ENCODE measurements around the gene LDAH.

The LDAH gene

GRCh38 chr2:20652673-20653575, 170.0 kb downstream of the LDAH start:
- DNase-seq (ENCODE audit: low read depth in 2 of 2) = no peak

- DNase-seq (ENCODE audit: low read depth in 2 of 2) = no peak
These were observed 170.8 kb downstream of the LDAH start for GRCh38 chr2:20652141-20652540.

- DNase-seq (ENCODE audit: low read depth in 2 of 2) = no peak
These were observed 171.2 kb downstream of the LDAH start for GRCh38 chr2:20651731-20652099.

- DNase-seq (ENCODE audit: low read depth in 2 of 2) = peak; percentile 63 to 82
These were observed 171.8 kb downstream of the LDAH start, which contains the start of gene HS1BP3 for GRCh38 chr2:20650877-20651730. TSS of gene HS1BP3 (minus strand) at chr2:20651098. CDS start at chr2:20651063, 35 bp downstream.

GRCh38 chr2:20650393-20650876, 172.5 kb downstream of the LDAH start:
- DNase-seq (ENCODE audit: low read depth in 2 of 2) = no peak

- DNase-seq (ENCODE audit: low read depth in 2 of 2) = no peak
These were observed 172.9 kb downstream of the LDAH start for GRCh38 chr2:20649976-20650375.

GRCh38 chr2:20649576-20649975, 173.3 kb downstream of the LDAH start:
- no peak for DNase-seq (ENCODE audit: low read depth in 2 of 2)

- DNase-seq (ENCODE audit: low read depth in 2 of 2) = no peak
These were observed 174.1 kb downstream of the LDAH start for GRCh38 chr2:20648831-20649230.

GRCh38 chr2:20648206-20648605, 174.7 kb downstream of the LDAH start:
- DNase-seq (ENCODE audit: low read depth in 2 of 2) = no peak

- no peak for DNase-seq (ENCODE audit: low read depth in 2 of 2)
These were observed 175.2 kb downstream of the LDAH start for GRCh38 chr2:20647738-20648137.

GRCh38 chr2:20647211-20647610, 175.7 kb downstream of the LDAH start:
- DNase-seq (ENCODE audit: low read depth in 2 of 2) = no peak

- DNase-seq (ENCODE audit: low read depth in 2 of 2) = no peak
These were observed 176.5 kb downstream of the LDAH start for GRCh38 chr2:20646446-20646845.

GRCh38 chr2:20645761-20646160, 177.1 kb downstream of the LDAH start:
- no peak for DNase-seq (ENCODE audit: low read depth in 2 of 2)

GRCh38 chr2:20645301-20645701, 177.6 kb downstream of the LDAH start:
- no peak for DNase-seq (ENCODE audit: low read depth in 2 of 2)

GRCh38 chr2:20643826-20644225, 179.1 kb downstream of the LDAH start:
- DNase-seq (ENCODE audit: low read depth in 2 of 2) = no peak

- DNase-seq (ENCODE audit: low read depth in 2 of 2) = no peak
These were observed 179.8 kb downstream of the LDAH start for GRCh38 chr2:20643060-20643459.

- DNase-seq (ENCODE audit: low read depth in 2 of 2) = peak; percentile 26 to 50
These were observed 180.6 kb downstream of the LDAH start for GRCh38 chr2:20642055-20642971.

- no peak for DNase-seq (ENCODE audit: low read depth in 2 of 2)
These were observed 181.5 kb downstream of the LDAH start for GRCh38 chr2:20641123-20641985.

GRCh38 chr2:20640411-20641122, 182.3 kb downstream of the LDAH start:
- DNase-seq (ENCODE audit: low read depth in 2 of 2) = no peak

Measured in stimulated activated CD8-positive, alpha-beta memory T cell treated with anti-CD3 and anti-CD28 coated beads, Interleukin-7, amount 100 ng/mL, for 4 hours (primary cell).